DMS153 treated with DMSO at 0.1 percent for 48 hours (cell line): ENCODE measurements around the gene TRMT112.

Source experiments
- DNase-seq: peaks from one replicate; lab custom pipeline; 2025; ENCODE audit not compliant: unreplicated experiment; lab: John Stamatoyannopoulos, UW

The TRMT112 gene

DNA sequence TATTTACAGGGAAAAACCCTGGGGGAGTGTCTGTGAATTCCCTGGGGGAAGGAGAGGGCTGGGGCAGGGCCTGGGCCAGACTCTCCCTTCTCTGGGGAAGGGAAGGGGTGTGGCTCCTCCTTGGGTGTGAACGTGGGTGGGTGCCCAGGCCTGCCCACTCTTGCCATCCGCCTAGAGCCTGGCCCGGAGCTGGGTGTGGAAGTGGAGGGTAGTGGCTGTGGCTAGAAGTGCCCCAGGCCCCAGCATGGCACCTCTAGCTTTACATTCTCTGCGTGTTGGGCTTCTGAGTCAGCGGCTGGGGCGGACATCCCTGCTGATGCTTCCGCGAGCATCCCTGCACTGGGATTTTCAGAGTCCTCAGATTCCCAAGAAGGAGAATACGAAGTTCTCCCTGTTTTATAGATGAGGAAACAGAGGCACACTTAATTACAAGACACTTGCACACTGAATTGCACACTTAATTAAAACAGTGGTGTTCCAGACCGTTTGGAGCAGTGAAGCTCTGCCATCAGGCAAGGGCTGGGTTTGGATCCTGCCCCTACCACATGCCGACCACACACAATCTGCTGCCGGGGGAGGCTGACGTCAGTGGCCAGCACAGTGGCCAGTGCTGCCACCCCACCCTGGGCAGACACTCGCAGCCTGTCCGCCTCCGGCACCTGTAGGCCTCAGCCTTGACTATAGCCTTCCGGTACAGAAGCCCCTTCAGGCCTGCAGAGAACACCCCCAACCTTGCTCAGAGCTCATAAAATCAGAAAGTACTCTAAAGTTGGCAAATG is 40.5 kb downstream of the TRMT112 start:
- DNase-seq, result no peak

DNA sequence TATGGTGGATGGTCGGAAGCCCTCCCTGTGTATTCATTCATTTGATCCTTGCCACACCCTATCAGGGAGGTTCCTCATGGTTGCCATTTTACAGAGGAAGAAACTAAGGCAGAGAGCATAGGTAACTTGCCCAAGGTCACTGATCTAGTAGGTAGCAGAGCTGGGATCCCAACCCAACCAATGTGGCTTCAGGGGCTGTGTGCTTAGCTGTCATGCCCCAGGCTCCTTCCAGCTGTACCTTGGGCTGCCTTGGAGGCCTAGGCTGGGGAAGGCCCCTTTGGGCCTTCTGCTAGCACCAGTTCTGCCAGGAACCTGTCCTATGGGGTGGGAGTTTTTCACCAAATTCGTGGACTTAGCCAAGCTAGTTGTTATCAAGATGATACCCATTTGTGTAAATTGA is 41.5 kb downstream of the TRMT112 start:
- DNase-seq, result no peak

DNA sequence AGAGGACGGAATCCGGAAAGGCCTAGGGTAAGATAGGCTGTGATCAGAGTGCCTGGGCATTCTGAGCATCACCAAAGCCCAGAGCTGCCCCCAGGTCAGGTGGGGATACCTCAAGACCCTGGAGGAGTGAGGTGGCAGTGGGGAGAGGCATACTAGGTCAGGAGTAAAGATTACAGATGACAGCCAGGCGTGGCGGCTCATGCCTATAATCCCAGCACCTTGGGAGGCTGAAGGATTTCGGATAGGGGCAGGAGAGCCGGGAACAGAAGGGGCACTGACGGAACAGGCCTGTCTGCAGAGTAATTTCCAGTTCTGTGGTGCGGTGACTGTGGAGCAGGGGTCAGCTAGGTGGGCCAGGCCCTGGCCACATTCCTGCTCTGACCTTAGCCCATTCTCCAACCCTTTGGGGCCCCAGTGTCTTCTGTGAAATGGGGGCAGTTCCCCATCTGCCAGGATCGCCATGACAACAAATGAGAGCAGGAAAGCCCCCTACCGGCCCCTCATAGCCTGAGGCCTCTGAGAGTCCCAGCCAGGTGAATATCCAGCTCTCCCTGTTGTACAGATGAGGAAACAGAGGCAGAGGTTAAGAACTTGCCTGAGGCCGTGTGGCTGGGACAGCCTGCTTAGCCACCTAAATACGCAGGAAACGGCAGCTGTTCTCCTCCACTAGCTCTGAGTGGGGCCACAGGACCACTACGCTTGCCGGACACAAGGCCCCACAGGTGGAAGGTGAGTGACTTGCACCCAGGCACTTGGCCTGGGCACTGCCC is 42.1 kb downstream of the TRMT112 start:
- DNase-seq, result no peak

DNA sequence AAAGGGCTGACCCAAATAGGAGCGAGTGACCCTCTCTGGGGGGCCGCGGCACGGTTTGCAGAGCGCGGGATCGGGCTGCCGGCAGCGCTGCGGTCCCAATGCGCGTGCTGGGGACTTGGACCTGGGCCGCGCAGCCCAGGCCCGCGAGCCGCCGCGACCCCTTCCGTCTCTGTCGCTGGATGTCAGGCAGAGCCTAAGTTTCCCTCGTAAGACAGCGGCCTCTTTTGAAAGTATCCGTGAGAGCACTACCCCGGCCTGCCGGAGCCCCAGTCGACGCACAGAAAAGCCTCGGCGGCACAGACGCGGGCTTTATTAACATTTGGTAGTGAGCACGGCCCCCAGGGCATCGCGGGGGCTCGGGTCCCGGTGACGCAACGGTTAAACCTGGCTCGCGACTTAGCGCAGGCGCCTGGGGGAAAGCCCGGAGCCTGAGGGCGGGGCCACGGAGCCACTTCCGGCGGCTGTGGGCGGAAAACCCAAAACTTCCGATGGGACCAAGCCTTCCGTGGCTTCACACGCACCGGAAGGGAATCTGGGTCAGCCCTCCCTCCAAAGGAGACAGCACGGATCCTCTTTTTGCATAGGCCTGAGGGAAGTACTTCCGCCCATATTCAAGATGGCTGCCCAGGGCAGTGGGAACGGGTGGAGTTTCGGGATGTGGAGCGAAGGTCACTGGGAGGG is 47.7 kb downstream of the TRMT112 start:
- peak; percentile 98 for DNase-seq

GRCh38 chr11:64268893-64269539 is 48.3 kb downstream of the TRMT112 start:
- DNase-seq, result no peak

DNA sequence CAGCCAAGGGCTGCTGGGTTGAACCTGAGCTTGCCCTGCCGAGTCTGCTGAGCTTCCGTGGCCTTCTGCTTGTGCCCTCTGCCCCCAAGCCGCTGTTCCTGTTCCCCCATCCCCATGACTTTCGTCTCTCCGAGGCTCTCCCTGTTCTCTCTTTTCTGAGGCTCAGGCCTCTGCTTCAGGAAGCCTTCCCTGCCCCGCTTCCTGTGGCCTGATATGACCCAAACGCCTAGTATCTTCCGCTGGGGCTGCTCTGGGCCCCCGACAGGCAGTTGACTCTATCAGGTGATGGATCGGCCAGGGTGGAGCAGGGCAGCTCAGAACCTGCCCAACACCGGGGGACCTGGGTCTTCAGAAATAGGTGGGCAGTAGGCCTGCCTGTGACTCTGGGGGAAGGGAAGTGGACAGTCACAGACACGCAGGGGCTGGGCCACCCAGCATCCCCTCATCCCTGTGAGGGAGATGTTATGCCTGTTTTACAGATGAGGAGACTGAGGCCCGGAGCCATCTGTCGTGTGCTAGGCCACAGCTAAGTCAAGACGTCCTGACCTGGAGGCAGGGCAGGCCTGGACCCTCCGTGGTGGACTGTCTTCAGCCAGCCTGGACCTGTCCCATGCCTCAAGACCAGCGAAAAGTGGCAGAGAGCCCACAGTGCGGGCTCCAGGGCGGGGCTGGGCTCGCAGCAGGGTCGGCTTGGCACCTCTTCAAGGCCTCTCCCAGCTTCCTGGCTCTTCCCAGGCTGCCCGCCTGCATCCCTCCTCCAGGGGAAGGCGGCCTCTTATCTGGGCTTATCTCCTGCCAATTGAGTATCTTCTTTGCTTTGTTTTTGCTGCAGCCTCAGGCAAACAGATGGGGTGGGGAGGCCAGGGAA is 49.1 kb downstream of the TRMT112 start:
- peak; percentile 8 for DNase-seq

- DNase-seq, result no peak
Measured at GRCh38 chr11:64267207-64267945, 50.0 kb downstream of the TRMT112 start.
